Fibroblast of lung (primary cell): ENCODE data around the gene MBD3L5.

Experiments used
- EZH2 ChIP-seq: IDR thresholded peaks from 2 replicates; pipeline ENCODE4 v1.5.1; 2012; ENCODE audit warnings: low read length, control low read depth, mild to moderate bottlenecking; ENCODE audit errors: missing control alignments
- TF ChIP-seq, protein P1 (sequence below), 2 donors: IDR thresholded peaks in 1 of 2; conservative IDR thresholded peaks in 1 of 2; 1 replicate in 1 of 2; 2 replicates in 1 of 2; pipeline ENCODE4 v1.5.1; 2011 to 2012; ENCODE audit warnings: low read length in 2 of 2, control low read depth in 1 of 2, inconsistent platforms in 1 of 2, low read depth in 1 of 2, mild to moderate bottlenecking in 1 of 2

- TF ChIP-seq, protein P1, sequence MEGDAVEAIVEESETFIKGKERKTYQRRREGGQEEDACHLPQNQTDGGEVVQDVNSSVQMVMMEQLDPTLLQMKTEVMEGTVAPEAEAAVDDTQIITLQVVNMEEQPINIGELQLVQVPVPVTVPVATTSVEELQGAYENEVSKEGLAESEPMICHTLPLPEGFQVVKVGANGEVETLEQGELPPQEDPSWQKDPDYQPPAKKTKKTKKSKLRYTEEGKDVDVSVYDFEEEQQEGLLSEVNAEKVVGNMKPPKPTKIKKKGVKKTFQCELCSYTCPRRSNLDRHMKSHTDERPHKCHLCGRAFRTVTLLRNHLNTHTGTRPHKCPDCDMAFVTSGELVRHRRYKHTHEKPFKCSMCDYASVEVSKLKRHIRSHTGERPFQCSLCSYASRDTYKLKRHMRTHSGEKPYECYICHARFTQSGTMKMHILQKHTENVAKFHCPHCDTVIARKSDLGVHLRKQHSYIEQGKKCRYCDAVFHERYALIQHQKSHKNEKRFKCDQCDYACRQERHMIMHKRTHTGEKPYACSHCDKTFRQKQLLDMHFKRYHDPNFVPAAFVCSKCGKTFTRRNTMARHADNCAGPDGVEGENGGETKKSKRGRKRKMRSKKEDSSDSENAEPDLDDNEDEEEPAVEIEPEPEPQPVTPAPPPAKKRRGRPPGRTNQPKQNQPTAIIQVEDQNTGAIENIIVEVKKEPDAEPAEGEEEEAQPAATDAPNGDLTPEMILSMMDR (conservative IDR thresholded peaks at IDR 0.05 in 1 of 2, IDR thresholded peaks at IDR 0.05 in 1 of 2; ENCODE audit: low read depth in 1 of 2, low read length in 2 of 2), result no peak
- no peak for TF ChIP-seq EZH2
Observed at GRCh38 chr19:7069042-7069903, 38.9 kb downstream of the MBD3L5 start, which contains the start of gene ZNF557.
